ENCODE measurements around the gene SLC20A1.
"Not testable (repeated sequence)": the region's sequence is repeated elsewhere in the genome, so short reads cannot be mapped to it uniquely, and the experiment has no call there.

The SLC20A1 gene, protein sequence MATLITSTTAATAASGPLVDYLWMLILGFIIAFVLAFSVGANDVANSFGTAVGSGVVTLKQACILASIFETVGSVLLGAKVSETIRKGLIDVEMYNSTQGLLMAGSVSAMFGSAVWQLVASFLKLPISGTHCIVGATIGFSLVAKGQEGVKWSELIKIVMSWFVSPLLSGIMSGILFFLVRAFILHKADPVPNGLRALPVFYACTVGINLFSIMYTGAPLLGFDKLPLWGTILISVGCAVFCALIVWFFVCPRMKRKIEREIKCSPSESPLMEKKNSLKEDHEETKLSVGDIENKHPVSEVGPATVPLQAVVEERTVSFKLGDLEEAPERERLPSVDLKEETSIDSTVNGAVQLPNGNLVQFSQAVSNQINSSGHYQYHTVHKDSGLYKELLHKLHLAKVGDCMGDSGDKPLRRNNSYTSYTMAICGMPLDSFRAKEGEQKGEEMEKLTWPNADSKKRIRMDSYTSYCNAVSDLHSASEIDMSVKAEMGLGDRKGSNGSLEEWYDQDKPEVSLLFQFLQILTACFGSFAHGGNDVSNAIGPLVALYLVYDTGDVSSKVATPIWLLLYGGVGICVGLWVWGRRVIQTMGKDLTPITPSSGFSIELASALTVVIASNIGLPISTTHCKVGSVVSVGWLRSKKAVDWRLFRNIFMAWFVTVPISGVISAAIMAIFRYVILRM

DNA sequence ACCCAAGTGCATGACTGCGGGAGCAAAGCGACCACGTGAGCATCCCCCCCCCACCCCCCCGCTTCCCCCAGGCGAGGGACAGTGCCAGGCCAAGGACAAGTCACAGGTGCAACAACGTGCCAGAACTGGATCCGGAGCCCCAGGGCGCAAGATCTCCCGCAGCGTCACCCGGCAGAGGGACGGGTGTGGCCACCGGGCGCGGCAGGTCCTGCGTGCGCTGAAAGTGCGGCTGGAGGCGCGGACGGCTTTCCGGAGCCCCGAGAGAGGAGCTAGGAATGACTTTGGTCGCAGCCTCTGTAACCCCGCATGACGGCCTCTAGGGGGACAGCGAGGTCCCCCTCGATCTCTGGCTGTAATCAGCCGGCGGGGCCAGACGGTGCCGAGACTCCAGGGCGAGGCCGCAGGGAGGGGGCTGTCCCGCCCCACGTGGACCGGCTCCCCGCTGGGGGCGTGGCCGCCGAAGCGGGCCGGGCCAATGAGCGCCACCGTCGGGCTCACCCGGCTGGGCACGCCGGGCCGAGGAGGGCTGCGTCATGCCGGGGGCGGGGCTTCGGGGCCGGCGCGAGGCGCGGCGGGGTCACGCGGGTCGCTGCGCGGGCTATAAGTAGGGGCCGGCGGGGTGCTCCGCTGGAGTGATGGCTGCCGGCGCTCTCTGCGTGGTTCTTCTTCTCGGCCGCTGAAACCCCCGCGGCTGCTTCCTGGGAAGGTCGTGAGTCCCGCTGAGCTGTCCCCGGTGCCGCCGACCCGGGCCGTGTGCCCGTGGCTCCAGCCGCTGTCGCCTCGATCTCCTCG, at the start of gene SLC20A1:
SLC20A1 (plus strand) TSS at position 630 of the 792 bp plus-strand sequence. CDS start 890 bp downstream, outside the sequence.
- DNase-seq: peak; percentile 86

DNA sequence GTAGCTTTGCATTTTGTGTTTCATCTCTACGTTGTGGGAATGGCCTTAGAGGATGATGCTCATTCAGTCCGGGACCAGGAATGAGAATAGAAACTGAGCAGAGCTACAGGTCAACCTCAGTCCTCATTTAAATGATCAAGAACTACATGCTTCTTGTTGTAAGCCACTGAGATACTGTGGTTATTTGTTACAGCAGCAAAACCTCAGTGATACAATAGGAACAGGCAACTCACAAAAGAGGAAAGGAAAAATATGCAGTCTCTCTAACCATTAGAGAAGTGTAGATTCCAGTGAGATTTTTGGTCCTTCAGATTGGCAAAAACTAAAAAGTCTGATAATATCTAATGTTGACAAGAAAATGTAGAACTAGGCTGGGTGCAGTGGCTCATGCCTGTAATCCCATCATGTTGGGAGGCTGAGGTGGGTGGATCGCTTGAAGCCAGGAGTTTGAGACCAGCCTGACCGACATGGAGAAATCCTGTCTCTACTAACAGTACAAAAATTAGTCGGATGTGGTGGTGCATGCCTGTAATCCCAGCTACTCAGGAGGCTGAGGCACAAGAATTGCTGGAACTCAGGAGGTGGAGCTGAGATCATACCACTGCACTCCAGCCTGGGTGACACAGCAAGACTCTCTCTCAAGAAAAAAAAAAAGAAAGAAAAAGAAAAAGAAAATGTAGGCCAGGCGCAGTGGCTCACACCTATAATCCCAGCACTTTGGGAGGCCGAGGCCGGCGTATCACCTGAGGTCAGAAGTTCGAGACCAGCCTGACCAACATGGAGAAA, 48.0 kb upstream of the SLC20A1 start:
- no peak for DNase-seq

DNA sequence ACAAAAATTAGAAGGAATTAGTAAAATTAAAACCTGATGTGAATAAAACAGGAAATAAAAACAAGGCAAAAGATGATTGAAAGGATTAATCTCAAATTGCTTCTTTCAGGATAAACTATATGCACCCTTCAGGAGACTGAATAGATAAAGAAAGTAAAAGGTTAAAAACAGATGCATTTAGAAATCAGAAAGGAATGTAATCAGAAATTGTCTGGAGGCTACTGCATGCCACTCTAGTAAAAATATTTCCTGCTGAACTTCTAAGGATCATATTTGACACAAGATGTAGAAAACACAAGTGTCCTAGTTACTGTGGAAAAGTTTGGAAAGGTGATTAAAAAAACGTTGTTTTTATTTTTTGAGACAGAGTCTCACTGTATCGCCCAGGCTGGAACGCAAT, 45.1 kb upstream of the SLC20A1 start:
- DNase-seq: no peak

DNA sequence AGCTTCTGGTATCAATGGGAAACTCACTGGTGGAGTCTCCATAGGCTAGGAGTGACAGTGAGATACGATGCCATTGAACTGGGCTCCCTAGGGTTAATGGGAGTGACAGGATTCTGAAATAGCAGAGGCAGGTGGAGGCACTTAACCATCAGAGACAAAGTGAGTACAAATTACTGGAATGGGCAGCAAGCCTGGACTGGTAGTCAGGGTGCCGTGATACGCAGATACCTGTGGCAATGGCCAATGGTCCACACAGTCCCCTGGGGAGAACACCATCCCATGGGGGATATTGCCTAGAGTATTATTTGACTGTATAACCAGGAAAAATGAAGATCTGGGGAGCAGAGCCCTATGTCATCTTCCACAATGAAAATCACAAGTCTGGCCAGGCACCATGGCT, 44.0 kb upstream of the SLC20A1 start:
- DNase-seq: no peak

DNA sequence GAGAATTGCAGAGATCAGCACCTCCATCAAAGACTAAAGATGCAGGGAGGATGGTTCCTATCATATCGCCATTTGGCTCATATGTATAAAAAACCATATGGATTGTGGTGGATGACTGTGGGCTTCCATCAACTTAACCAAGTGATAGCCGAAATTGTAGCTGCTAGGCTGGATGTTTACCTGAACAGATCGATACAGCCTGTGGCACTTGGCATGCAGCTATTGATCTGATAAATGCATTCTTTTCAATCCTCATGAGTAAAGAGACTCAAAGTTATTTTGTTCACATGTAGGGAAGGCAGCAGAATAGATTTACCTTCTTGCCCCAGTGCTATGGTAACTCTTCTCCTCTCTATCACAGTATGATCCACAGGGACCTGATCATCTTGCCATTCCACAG, 42.8 kb upstream of the SLC20A1 start:
- no peak for DNase-seq

DNA sequence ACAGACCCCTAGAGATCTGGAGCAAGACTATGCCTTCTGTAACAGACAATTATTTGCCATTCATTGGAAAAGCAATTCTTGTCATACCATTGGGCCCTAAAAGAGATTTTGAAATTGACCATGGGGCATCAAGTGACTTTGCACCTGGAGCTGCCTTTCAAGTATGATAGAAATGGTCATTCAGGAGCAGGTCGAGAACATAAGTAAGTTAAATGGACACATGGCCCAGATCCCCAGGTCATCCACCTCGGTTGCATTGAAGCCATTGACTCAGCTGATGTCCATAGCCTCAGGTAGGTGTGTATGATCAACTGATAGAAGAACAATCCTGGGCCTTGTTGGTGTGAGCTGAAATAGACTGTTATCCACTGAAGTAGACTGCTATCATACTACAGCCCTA, 42.0 kb upstream of the SLC20A1 start:
- no peak for DNase-seq

DNA sequence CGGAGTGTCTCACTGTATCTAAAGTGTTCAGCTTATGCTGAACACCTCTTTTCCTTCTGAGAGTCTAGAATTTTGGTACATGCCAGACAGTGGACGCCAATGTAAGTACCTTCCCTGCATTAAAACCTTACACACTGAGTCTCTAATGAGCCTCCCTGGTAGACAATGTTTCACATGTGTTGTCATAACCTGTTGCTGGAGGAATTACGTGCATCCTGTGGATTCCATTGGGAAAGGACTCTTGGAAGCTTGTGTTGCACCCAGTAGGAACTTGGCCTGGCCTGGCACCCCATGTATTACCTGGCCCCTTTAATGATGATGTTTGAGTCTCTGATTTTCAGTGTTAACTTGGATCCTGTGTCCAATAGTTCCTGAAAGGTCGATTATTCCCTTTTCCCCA, 40.8 kb upstream of the SLC20A1 start:
- DNase-seq: no peak

DNA sequence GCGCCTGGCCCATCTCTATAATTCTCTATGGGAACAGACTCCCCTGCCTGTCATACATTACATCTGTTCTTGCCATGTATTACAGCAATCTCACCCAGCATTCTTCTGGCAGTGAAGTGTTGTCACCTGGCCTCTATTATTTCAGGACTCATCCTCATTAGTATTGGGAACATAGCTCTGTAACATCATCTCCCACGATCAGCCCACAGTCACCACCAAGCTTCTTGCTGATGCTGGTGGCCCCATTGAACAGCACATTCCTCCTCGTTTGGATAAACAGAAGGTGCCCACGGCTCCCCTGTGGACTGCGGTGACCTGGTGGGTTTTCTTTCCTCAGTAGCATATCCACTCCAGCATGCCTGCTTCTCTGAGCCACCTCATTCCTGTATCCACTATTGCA, 39.8 kb upstream of the SLC20A1 start:
- DNase-seq: no peak

DNA sequence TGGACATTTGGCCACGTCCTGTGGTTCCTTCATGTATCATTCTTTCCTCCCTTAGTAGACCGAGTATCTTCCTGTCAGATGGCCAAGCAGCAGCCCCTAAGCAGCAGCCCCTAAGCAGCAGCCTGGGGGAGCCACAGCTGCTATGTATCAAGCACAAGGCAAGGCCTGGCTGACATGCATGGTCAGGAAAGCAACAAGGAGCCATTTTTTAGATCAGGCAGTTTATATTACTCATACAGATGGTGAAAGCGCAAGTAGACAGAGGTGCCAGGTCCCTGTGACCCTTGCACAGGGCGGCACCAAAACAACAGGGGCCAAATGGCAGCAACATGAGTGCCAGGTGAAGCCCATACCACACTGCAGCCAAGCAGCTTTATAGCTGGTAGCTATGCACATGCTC, 39.2 kb upstream of the SLC20A1 start:
- DNase-seq: no peak

DNA sequence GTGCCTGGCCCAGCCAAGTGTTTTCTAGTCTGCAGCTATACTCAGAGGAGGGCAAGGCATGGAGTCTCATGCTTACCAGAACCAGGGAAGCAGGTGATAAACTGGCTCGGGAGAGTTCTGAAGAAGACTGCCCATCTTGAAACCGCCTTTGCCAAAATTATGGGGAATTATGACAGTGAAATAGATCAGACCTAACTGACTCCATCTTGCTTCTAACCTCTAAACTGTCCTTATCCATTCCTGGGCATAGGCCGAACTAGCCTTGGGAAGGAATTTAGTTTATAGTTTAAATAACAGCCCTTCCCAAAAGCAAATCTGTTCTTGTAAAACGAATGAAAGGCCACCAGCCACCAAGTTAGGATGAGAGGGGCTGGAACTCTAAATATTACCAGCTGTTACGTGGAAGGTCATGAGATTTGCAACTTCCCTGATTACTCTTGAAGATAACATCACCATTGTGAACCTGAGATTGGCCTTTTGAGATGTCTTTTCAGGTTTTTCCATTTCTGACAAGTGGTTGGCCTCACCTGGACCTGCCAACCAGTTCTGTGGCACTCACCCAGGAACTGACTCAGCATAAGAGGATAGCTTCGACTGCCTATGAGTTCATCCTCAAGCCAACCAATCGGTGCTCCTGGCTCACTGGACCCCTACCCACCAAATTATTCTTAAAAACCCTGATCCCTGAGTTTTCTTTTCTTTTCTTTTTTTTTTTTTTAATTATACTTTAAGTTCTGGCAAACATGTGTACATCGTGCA, 37.9 kb upstream of the SLC20A1 start:
- no peak for DNase-seq

DNA sequence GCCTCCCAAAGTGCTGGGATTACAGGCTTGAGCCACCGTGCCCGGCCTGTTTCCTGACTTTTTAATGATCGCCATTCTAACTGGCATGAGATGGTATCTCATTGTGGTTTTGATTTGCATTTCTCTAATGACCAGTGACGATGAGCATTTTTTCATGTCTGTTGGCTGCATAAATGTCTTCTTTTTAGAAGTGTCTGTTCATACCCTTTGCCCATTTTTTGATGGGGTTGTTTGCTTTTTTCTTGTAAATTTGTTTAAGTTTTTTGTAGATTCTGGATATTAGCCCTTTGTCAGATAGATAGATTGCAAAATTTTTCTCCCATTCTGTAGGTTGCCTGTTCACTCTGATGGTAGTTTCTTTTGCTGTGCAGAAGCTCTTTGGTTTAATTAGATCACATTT, 36.4 kb upstream of the SLC20A1 start:
- DNase-seq: not testable (repeated sequence)

DNA sequence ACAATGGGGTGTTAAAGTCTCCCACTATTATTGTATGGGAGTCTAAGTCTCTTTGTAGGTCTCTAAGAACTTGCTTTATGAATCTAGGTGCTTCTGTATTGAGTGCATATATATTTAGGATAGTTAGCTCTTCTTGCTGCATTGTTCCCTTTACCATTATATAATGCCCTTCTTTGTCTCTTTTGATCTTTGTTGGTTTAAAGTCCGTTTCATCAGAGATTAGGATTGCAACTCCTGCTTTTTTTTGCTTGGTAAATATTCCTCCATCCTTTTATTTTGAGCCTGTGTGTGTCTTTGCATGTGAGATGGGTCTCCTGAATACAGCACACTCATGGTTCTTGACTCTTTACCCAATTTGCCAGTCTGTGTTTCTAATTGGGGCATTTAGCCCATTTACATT, 33.5 kb upstream of the SLC20A1 start:
- DNase-seq: not testable (repeated sequence)

DNA sequence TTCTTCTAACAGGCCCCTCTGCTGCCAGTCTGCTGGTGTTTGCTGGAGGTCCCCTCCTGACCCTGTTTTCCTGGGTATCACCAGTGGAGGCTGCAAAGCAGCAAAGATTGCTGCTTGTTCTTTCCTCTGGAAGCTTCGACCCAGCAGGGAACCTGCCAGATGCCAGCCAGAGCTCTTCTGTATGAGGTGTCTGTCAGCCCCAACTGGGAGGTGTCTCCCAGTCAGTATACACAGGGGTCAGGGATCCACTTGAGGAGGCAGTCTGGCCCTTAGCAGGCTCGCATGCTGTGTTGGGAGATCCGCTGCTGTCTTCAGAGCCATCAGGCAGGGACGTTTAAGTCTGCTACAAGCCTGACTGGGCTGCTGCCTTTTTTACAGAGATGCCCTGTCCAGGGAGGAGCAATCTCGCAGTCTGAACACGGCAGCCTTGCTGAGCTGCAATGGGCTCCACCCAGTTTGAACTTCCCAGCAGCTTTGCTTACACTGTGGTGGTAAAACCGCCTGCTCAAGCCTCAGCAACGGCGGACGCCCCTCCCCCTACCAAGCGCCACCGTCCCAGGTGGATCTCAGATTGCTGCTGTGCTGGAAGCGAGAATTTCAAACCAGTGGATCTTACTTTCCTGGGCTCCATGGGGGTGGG, 31.4 kb upstream of the SLC20A1 start:
- DNase-seq: no peak

DNA sequence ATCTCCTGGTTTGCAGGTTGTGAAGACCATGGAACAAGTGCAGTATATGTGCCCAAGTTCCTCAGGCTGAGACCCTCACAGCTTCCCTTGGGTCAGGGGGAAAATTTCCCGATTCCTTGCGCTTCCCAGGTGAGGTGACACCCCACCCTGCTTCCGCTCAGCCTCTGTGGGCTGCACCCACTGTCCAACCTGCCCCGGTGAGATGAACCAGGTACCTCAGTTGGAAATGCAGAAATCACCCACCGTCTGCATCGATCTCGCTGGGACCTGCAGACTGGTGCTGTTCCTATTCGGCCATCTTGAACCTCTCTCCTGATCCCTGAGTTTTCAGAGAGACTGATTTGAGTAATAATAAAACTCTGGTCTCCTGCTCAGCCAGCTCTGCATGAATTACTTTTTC, 30.7 kb upstream of the SLC20A1 start:
- no peak for DNase-seq

DNA sequence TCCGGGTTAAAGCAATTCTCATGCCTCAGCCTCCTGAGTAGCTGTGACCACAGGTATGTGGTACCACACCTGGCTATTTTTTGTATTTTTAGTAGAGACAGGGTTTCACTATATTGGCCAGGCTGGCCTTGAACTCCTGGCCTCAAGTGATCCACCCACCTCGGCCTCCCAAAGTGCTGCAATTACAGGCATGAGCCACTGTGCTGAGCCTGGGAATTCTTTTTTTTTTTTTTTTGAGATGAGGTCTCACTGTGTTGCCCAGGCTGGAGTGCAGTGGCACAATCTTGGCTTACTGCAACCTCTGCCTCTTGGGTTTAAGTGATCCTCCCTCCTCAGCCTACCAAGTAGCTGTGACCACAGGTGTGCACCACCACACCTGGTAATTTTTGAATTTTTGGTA, 29.9 kb upstream of the SLC20A1 start:
- not testable (repeated sequence) for DNase-seq

DNA sequence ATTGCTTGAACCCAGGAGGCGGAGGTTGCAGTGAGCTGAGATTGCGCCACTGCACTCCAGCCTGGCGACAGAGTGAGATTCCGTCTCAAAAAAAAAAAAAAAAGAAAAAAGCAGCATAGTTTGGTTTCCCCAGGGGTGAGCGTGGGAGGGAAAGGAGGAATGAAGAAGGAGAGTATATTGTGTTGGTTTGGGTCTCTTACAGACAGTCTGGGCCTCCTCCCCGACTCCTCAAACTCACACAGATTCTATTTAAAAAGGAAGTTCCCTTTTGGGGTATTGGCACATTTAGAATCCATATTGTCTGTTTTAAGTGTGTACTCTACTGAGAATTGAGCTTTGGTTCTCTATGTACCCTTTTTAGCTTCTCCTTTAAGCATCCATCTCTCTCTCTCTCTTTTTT, 27.4 kb upstream of the SLC20A1 start:
- DNase-seq: no peak

DNA sequence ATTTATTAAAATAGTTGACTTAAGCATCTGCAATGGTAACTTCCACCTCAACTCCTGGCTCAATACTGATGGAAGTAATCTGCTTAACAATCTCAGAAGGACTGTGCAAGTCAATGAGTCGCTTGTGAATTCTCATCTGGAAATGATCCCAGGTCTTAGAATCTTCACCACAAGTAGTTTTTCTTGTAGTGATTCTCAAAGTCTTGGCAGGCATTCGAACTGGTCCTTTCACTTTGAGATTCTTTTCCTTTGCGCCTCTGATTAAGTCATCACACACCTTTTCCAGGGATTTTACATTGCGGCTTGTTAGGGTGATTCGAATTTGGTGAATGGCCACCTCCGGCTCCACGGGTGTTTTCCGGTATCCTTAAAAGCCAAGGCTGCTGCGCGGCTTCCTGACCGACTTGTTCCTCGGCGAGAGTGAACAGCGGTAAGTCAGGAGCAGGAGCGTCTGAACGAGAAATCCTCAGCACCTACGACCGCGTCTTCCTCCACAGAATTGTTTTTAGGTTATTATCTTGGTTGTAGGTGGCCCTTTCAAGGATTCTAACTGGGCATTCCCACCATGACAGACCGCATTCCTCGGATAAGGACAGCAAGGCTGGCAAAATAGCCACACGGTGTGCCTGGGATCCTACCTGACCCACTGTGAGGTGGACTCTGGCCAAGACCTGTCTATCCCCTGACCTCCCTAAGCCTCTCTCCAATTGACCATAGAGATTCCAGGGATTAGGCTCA, 23.8 kb upstream of the SLC20A1 start:
- no peak for DNase-seq

DNA sequence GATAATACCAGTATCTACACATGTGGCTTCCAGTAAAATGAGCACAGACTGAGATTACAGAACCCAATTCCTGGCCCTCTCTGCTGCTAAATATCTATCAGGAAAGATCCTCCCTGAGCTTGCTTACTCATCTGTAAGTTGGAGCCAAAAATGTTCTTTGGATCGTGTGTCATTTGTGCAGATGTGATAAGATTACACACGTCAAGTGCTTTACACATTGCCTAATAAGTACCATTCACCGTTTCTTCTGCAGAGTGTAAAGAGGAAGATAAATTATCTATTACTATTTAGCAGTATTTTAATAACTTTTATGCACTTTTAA, 23.2 kb upstream of the SLC20A1 start:
- DNase-seq: no peak

DNA sequence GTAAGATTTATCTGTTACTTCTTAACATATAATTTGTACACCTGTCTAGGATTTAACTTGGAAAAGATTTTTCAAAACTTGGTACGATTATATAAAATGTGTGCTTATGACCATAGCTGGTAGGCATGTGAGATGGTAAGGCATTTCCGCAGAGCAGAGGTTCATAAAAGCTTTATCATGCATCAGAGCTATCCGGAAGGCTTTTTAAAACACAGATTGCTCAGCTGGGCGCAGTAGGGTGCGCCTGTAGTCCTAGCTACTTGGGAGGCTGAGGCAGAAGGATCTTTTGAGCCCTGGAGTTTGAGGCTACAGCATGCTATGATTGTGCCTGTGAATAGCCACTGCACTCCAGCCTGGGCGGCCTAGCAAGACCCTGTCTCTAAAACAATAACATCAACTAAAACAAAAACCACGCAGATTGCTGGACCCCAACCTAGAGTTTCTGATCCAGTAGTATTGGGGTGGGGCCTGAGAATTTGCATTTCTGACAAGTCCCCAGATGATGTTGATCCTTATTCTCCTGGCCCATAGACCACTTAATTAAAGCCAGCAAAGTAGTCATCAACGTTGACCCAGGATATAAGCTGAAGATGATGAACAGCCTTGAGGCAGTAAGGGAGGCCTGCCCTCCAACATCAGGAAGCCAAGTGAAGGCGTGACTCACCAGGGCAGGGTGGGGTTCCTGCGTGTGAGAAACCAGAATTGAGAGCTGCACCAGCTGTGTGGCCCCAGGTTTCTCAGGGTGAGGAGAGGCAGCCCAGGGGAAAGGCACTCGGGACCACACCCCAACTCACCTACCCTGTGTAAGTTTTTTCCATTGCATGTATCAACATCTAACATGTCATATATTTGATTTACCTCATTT, 21.6 kb upstream of the SLC20A1 start:
- DNase-seq: no peak

Measured in DMS 273 treated with DMSO at 0.1 percent for 48 hours (cell line).